Activated naive CD4-positive, alpha-beta T cell (primary cell): ENCODE data around the gene CLDN4.

Experiments
- DNase-seq, 4 experiments: peaks; one replicate each; lab custom pipeline; 2025; lab: John Stamatoyannopoulos, UW

Gene CLDN4

GRCh38 chr7:73876361-73876760, 45.6 kb downstream of the CLDN4 start:
- DNase-seq, result no peak

- no peak for DNase-seq
These were observed 46.2 kb downstream of the CLDN4 start for GRCh38 chr7:73876973-73877372.

- DNase-seq, result no peak
These were observed 49.3 kb downstream of the CLDN4 start for GRCh38 chr7:73879977-73880681.

GRCh38 chr7:73880755-73881328, 50.0 kb downstream of the CLDN4 start:
- DNase-seq, result no peak

- DNase-seq, result no peak
These were observed 50.7 kb downstream of the CLDN4 start for GRCh38 chr7:73881352-73882046.

- no peak for DNase-seq
These were observed 51.2 kb downstream of the CLDN4 start for GRCh38 chr7:73882047-73882402.
